ENCODE results near the gene CPD. TPM values are rescaled to one million over a fixed set of nuclear protein-coding genes. Genes with fewer than 3 reads are reported as not detected.

The CPD gene
- total and polyA plus RNA-seq, 9 of the 15 experiments (the other 6 are each of a cell fraction or from before 2014, with no cell fraction given), result 4.5 to 24.4 (median 20.4) TPM

DNA sequence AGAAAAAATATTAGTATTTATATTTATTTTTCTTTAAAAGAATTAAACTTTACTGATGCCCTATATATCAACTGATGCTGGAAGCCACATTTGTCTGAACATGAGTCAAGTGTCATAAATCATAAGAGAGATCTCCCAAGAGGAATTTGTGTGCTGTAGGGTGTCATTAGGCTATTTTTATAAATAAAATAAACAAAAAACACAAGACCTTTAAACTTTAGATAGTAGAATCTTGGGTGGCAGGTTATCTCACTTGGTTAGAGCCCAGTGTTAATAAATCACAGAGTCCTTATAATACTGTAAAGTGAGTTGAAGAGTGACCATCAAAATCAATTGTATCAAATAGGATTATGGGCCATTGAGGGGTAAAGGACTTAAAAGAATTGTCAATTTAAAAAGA is 21.3 kb upstream of the CPD start (continued):
- TF ChIP-seq, protein P1, sequence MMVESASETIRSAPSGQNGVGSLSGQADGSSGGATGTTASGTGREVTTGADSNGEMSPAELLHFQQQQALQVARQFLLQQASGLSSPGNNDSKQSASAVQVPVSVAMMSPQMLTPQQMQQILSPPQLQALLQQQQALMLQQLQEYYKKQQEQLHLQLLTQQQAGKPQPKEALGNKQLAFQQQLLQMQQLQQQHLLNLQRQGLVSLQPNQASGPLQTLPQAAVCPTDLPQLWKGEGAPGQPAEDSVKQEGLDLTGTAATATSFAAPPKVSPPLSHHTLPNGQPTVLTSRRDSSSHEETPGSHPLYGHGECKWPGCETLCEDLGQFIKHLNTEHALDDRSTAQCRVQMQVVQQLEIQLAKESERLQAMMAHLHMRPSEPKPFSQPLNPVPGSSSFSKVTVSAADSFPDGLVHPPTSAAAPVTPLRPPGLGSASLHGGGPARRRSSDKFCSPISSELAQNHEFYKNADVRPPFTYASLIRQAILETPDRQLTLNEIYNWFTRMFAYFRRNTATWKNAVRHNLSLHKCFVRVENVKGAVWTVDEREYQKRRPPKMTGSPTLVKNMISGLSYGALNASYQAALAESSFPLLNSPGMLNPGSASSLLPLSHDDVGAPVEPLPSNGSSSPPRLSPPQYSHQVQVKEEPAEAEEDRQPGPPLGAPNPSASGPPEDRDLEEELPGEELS (CRISPR knock-in tag; IDR thresholded peaks at IDR 0.05; ENCODE audit: borderline replicate concordance), result no peak
- no peak for TF ChIP-seq NR2F6 (CRISPR knock-in tag; IDR thresholded peaks at IDR 0.05)
- TF ChIP-seq HSF4 (CRISPR knock-in tag; IDR thresholded peaks at IDR 0.05; ENCODE audit: borderline replicate concordance), result no peak
- TF ChIP-seq ELF1 (tag; IDR thresholded peaks at IDR 0.05), result no peak
- no peak for TF ChIP-seq RNF2 (IDR thresholded peaks at IDR 0.05)
- TF ChIP-seq, protein P2, sequence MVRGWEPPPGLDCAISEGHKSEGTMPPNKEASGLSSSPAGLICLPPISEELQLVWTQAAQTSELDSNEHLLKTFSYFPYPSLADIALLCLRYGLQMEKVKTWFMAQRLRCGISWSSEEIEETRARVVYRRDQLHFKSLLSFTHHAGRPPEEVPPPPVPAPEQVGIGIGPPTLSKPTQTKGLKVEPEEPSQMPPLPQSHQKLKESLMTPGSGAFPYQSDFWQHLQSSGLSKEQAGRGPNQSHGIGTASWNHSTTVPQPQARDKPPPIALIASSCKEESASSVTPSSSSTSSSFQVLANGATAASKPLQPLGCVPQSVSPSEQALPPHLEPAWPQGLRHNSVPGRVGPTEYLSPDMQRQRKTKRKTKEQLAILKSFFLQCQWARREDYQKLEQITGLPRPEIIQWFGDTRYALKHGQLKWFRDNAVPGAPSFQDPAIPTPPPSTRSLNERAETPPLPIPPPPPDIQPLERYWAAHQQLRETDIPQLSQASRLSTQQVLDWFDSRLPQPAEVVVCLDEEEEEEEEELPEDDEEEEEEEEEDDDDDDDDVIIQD (CRISPR knock-in tag; IDR thresholded peaks at IDR 0.05), result no peak
- TF ChIP-seq KDM1A (IDR thresholded peaks at IDR 0.05), result no peak
- TF ChIP-seq KAT8 (IDR thresholded peaks at IDR 0.05; ENCODE audit: low read depth), result no peak
- no peak for TF ChIP-seq TCF3 (CRISPR knock-in tag; IDR thresholded peaks at IDR 0.05)
- no peak for TF ChIP-seq FOS (IDR thresholded peaks at IDR 0.05; ENCODE audit: extremely low read depth, insufficient read length)
- TF ChIP-seq, protein P3, sequence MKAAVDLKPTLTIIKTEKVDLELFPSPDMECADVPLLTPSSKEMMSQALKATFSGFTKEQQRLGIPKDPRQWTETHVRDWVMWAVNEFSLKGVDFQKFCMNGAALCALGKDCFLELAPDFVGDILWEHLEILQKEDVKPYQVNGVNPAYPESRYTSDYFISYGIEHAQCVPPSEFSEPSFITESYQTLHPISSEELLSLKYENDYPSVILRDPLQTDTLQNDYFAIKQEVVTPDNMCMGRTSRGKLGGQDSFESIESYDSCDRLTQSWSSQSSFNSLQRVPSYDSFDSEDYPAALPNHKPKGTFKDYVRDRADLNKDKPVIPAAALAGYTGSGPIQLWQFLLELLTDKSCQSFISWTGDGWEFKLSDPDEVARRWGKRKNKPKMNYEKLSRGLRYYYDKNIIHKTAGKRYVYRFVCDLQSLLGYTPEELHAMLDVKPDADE (conservative IDR thresholded peaks at IDR 0.05; ENCODE audit: control insufficient read depth, low read depth, low read length), result no peak
- TF ChIP-seq SP2 (IDR thresholded peaks at IDR 0.05; ENCODE audit: extremely low read depth, low read depth, low read length, poor library complexity, severe bottlenecking), result no peak
- TF ChIP-seq, protein P4, sequence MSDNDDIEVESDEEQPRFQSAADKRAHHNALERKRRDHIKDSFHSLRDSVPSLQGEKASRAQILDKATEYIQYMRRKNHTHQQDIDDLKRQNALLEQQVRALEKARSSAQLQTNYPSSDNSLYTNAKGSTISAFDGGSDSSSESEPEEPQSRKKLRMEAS (CRISPR knock-in tag; IDR thresholded peaks at IDR 0.05), result no peak
- no peak for TF ChIP-seq HMG20B (CRISPR knock-in tag; IDR thresholded peaks at IDR 0.05)
- TF ChIP-seq SIRT6 (IDR thresholded peaks at IDR 0.05; ENCODE audit: low read depth, low read length), result no peak
